OCI-LY7 (cell line): ENCODE measurements around the gene ZNF224.

ENCODE experiments used
- CTCF ChIP-seq: fragments of 200-600 bp; sonication (generic); conservative IDR thresholded peaks from 2 replicates; pipeline ENCODE4 v1.5.1; 2014; ENCODE audit warnings: mild to moderate bottlenecking, antibody characterized with exemption, low read length, moderate library complexity, mixed read lengths
- EZH2phosphoT487 ChIP-seq: fragments of 200-600 bp; sonication (generic); IDR thresholded peaks from 2 replicates; pipeline ENCODE4 v1.6.1; 2018; ENCODE audit warnings: low read depth, borderline replicate concordance, mild to moderate bottlenecking, mixed run types, antibody characterized with exemption, low read length, moderate library complexity, mixed read lengths

DNA sequence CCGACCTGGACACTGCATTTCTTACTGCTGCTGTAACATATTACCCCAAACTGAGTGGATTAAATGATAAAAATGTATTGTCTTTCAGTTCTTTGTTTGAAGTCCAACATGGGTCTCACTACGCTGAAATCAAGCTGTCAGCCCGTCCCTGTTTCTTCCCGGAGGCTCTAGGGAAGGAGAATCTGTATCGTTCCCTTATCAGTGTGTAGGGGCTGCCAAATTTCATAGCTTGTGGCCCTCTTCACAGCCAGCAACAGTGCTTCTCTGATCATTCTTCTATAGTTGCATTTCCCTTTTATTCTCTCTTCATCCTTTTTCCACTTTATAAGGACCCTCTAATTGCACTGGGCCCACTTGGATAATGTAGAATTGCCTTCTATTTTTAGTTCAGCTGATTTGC is 57.3 kb downstream of the ZNF224 start:
- TF ChIP-seq EZH2phosphoT487 (no peak), CTCF (no peak)
